GM12873 (cell line): ENCODE data around the gene ANKDD1B.

Experiments
- CTCF ChIP-seq: IDR thresholded peaks from 2 replicates; pipeline ENCODE4 v1.5.1; 2012; ENCODE audit warnings: low read depth, mild to moderate bottlenecking, moderate library complexity, low read length, control low read depth; ENCODE audit not compliant: insufficient read depth; ENCODE audit errors: missing control alignments

The ANKDD1B gene

GRCh38 chr5:75717082-75717922 is 106.0 kb downstream of the ANKDD1B start, which contains the start of gene POC5:
POC5 (minus strand) TSS chr5:75717437; CDS start chr5:75712937, 4,500 bp downstream.
- no peak for TF ChIP-seq CTCF

DNA sequence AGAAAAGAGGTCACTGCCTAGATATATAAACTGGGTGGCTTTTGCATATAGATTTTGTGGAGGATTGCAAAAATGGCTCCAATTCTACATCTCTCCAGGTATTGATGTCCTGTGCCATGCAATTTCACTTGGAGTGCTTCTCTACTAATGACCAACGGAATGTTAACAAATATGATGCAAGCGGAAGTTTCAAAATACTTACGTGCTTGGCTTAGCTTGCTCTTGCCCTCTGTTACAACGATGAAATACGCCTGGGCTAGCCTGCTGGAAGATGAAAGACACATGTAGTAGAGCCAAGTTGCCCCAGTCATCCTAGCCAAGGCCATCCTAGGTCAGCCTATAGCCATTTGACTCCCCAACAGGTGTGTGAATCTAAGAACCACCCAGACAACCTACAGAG is 109.6 kb downstream of the ANKDD1B start:
- TF ChIP-seq CTCF: no peak
